GM12875 (cell line): ENCODE measurements around the gene PDE10A.

Source experiments
- H3K4me3 ChIP-seq: one replicate; pipeline ENCODE4 v1.5.1; 2011; ENCODE audit warnings: low read depth, low read length, control low read depth
- CTCF ChIP-seq: IDR thresholded peaks from 2 replicates; pipeline ENCODE4 v1.5.1; 2011; ENCODE audit warnings: low read depth, mild to moderate bottlenecking, control low read depth, inconsistent platforms, low read length, moderate library complexity, borderline replicate concordance; ENCODE audit not compliant: insufficient read depth

The PDE10A gene

GRCh38 chr6:165543781-165544180 is 119.3 kb downstream of the PDE10A start:
- H3K4me3 ChIP-seq = no peak overlapping the region
- no peak for TF ChIP-seq CTCF

GRCh38 chr6:165536911-165537310 is 126.1 kb downstream of the PDE10A start:
- H3K4me3 ChIP-seq = no peak overlapping the region
- no peak for TF ChIP-seq CTCF

GRCh38 chr6:165519316-165519715 is 143.7 kb downstream of the PDE10A start:
- H3K4me3 ChIP-seq = no peak overlapping the region
- TF ChIP-seq CTCF = no peak

GRCh38 chr6:165515963-165516624 is 146.9 kb downstream of the PDE10A start:
- TF ChIP-seq CTCF = no peak
- H3K4me3 ChIP-seq = no peak overlapping the region

GRCh38 chr6:165514621-165515020 is 148.4 kb downstream of the PDE10A start:
- no peak for TF ChIP-seq CTCF
- no peak overlapping the region for H3K4me3 ChIP-seq

GRCh38 chr6:165511807-165512206 is 151.2 kb downstream of the PDE10A start:
- TF ChIP-seq CTCF = no peak
- no peak overlapping the region for H3K4me3 ChIP-seq

- no peak for TF ChIP-seq CTCF
- no peak overlapping the region for H3K4me3 ChIP-seq
Observed at GRCh38 chr6:165508321-165508869, 154.6 kb downstream of the PDE10A start.
